HepG2 (cell line): ENCODE data around the gene FSTL1. TPM values are rescaled to one million over a fixed set of nuclear protein-coding genes. Genes with fewer than 3 reads are reported as not detected.

Experiments
- ATAC-seq: fragments of 200-7000 bp; cut with Tn5 transposase; 3 replicates; pipeline ENCODE4 v1.9.1; 2020; ENCODE audit warnings: mild to moderate bottlenecking, moderate library complexity
- BruUV-seq: library from RNA; stranded (reverse); fragments of 400-500 nt; replicated peaks from 2 replicates; lab custom pipeline; 2021; lab: Mats Ljungman, UMichigan
- CTCF ChIA-PET: fragments of 300-600 bp; formaldehyde crosslinking; extraction: SDS; loops from one replicate; lab custom pipeline; 2021; ENCODE audit warnings: low total read pairs, inconsistent platforms, low intra/inter-chr PET ratio; lab: Yijun Ruan, JAX
- POLR2A ChIA-PET: fragments of 350-600 bp; sonication (Branson Sonifier 250); formaldehyde crosslinking; loops from one replicate; lab custom pipeline; 2020; ENCODE audit warnings: antibody characterized with exemption, inconsistent platforms; lab: Yijun Ruan, JAX
- DNase-seq: peaks from one replicate; pipeline ENCODE4 v3.0.0-alpha.2; 2015; ENCODE audit warnings: low spot score
- FAIRE-seq: peaks from 3 replicates; lab custom pipeline; 2011; peaks lifted over from hg19 to GRCh38; lab: Jason Lieb, UNC
- H2AFZ ChIP-seq: one replicate; pipeline ENCODE4 v1.6.1; 2011; ENCODE audit warnings: low read length, inconsistent platforms
- H3K27ac ChIP-seq: fragments of 300-600 bp; 3 replicates; pipeline ENCODE4 v1.8.0; 2011; ENCODE audit warnings: mixed run types, mild to moderate bottlenecking, mixed read lengths, low read length, inconsistent platforms; ENCODE audit not compliant: insufficient read depth; ENCODE audit errors: extremely low read length
- H3K27me3 ChIP-seq, 2 experiments: fragments of 200-600 bp in 1 of 2; 2 replicates in 1 of 2; 3 replicates in 1 of 2; pipeline versions ENCODE4 v1.6.0 to v1.8.0; 2011; ENCODE audit warnings: low read length in 2 of 2, mild to moderate bottlenecking in 2 of 2, moderate library complexity in 2 of 2, inconsistent platforms in 1 of 2; ENCODE audit not compliant: insufficient read depth in 2 of 2, control insufficient read depth in 1 of 2
- H3K36me3 ChIP-seq, 2 experiments: fragments of 200-600 bp in 1 of 2; replicated peaks in 1 of 2; 2 replicates in 1 of 2; 3 replicates in 1 of 2; pipeline versions ENCODE4 v1.5.1 to v1.8.0; 2011; ENCODE audit warnings: low read length in 2 of 2, inconsistent platforms in 1 of 2; ENCODE audit not compliant: insufficient read depth in 2 of 2, control insufficient read depth in 1 of 2
- H3K4me1 ChIP-seq: 2 replicates; pipeline ENCODE4 v1.5.1; 2012; ENCODE audit warnings: low read length, inconsistent platforms; ENCODE audit not compliant: insufficient read depth
- H3K4me2 ChIP-seq: 2 replicates; pipeline ENCODE4 v1.6.0; 2011; ENCODE audit warnings: low read depth, low read length, inconsistent platforms
- H3K4me3 ChIP-seq, 3 experiments: fragments of 200-600 bp in 1 of 3; sonication (generic), shearing (Covaris generic) in 1 of 3; replicated peaks in 1 of 3; 2 replicates each; pipeline ENCODE4 v1.5.1; 2011 to 2016; ENCODE audit warnings: low read length in 3 of 3, inconsistent platforms in 2 of 3, low read depth in 2 of 3, mild to moderate bottlenecking in 2 of 3, control low read depth in 1 of 3, mixed read lengths in 1 of 3; ENCODE audit not compliant: insufficient read depth in 1 of 3
- H3K79me2 ChIP-seq: one replicate; pipeline ENCODE4 v1.6.1; 2011; ENCODE audit warnings: low read length, inconsistent platforms; ENCODE audit not compliant: insufficient read depth
- H3K9ac ChIP-seq: 2 replicates; pipeline ENCODE4 v1.6.0; 2011; ENCODE audit warnings: mild to moderate bottlenecking, low read depth, low read length, inconsistent platforms; ENCODE audit not compliant: insufficient read depth
- H3K9me3 ChIP-seq: 2 replicates; pipeline ENCODE4 v1.5.1; 2012; ENCODE audit warnings: mild to moderate bottlenecking, low read length
- H4K20me1 ChIP-seq: 2 replicates; pipeline ENCODE4 v1.6.0; 2011; ENCODE audit warnings: inconsistent platforms, mild to moderate bottlenecking, low read length, moderate library complexity; ENCODE audit not compliant: insufficient read depth
- EEA1 ChIP-seq: sonication (generic); formaldehyde crosslinking; IDR thresholded peaks from 2 replicates; pipeline ENCODE4 v1.5.1; 2020; ENCODE audit warnings: mild to moderate bottlenecking, missing genetic modification reagents, borderline replicate concordance
- ETV5 ChIP-seq: IDR thresholded peaks from 2 replicates; pipeline ENCODE4 v1.6.1; 2018; ENCODE audit warnings: missing biosample characterization, missing genetic modification reagents, inconsistent platforms, borderline replicate concordance
- FOXP1 ChIP-seq, 2 experiments: fragments of 450-650 bp in 1 of 2; IDR thresholded peaks; 2 replicates each; pipeline ENCODE4 v1.6.1; 2017 to 2018; ENCODE audit warnings: antibody characterized with exemption in 1 of 2
- IRX3 ChIP-seq: sonication (generic); formaldehyde crosslinking; IDR thresholded peaks from 2 replicates; pipeline ENCODE4 v1.8.1; 2023; ENCODE audit warnings: mild to moderate bottlenecking, low read depth, missing genetic modification reagents, borderline replicate concordance
- KLF15 ChIP-seq: sonication (generic); formaldehyde crosslinking; IDR thresholded peaks from 2 replicates; pipeline ENCODE4 v1.8.1; 2023; ENCODE audit warnings: borderline replicate concordance, mild to moderate bottlenecking, inconsistent platforms, missing genetic modification reagents, mixed read lengths
- MAZ ChIP-seq, 2 experiments: sonication (generic) in 1 of 2; formaldehyde crosslinking in 1 of 2; IDR thresholded peaks; 2 replicates each; pipeline versions ENCODE4 v1.5.0 to v1.6.1; 2012 to 2020; ENCODE audit warnings: low read depth in 2 of 2, mild to moderate bottlenecking in 2 of 2, borderline replicate concordance in 1 of 2, improper control_type of control experiment in 1 of 2, low read length in 1 of 2, missing genetic modification reagents in 1 of 2, moderate library complexity in 1 of 2
- THRA ChIP-seq: sonication (generic); formaldehyde crosslinking; IDR thresholded peaks from 2 replicates; pipeline ENCODE4 v1.4.0; 2020; ENCODE audit warnings: missing genetic modification reagents, borderline replicate concordance
- U2AF2 ChIP-seq: fragments of 200-400 bp; formaldehyde crosslinking; IDR thresholded peaks from 2 replicates; pipeline ENCODE4 v1.6.1; 2017; ENCODE audit warnings: low read depth, mild to moderate bottlenecking, low read length
- ZKSCAN8 ChIP-seq: IDR thresholded peaks from 2 replicates; pipeline ENCODE4 v1.6.1; 2016; ENCODE audit warnings: borderline replicate concordance, missing genetic modification reagents, missing compliant biosample characterization
- ZNF224 ChIP-seq: sonication (generic); formaldehyde crosslinking; IDR thresholded peaks from 2 replicates; pipeline ENCODE4 v1.5.0; 2020; ENCODE audit warnings: mild to moderate bottlenecking, missing genetic modification reagents
- ZNF329 ChIP-seq: sonication (generic); formaldehyde crosslinking; IDR thresholded peaks from 2 replicates; pipeline ENCODE4 v1.9.0; 2021; ENCODE audit warnings: low read depth, mild to moderate bottlenecking, missing genetic modification reagents
- ZNF777 ChIP-seq: sonication (generic); formaldehyde crosslinking; IDR thresholded peaks from 2 replicates; pipeline ENCODE4 v1.4.0; 2020; ENCODE audit warnings: missing genetic modification reagents
- ZNF850 ChIP-seq: sonication (generic); formaldehyde crosslinking; conservative IDR thresholded peaks from 2 replicates; pipeline ENCODE4 v1.9.0; 2021; ENCODE audit warnings: mild to moderate bottlenecking, missing genetic modification reagents
- WGBS: methylation state at CpG from one replicate; pipeline ENCODE4 v1.1.6; 2017; ENCODE audit warnings: low lambda C conversion rate; 5-methylcytosine and 5-hydroxymethylcytosine counted together
- in situ Hi-C: cut with HindIII; loops from 2 replicates; pipeline ENCODE4 v1.10.0; 2017; ENCODE audit warnings: low pct_unique_long_range_greater_than_20kb; ENCODE audit not compliant: extremely low pct_ligation_motif_present
- intact Hi-C: fragments of 100-400 bp; cut with micrococcal nuclease; formaldehyde crosslinking; loops from one replicate; pipeline ENCODE4 v1.10.0; 2022; ENCODE audit not compliant: unreplicated experiment
- polyA plus RNA-seq, 8 experiments: library from polyadenylated mRNA; depleted of rRNA in 3 of 8; stranded (reverse) in 7 of 8; unstranded in 1 of 8; fragments of >200 nt; fragmentation: Illumina TruSeq in 4 of 8; extraction: Trizol in 4 of 8; gene quantifications; 2 replicates each; pipeline versions ENCODE4 v1.2.1 to v1.2.3, GENCODE V29; 2011 to 2016; ENCODE audit warnings: low read depth in 4 of 8, missing spikeins in 1 of 8, mixed read lengths in 1 of 8; ENCODE audit not compliant: insufficient read depth in 1 of 8
- total RNA-seq, 5 experiments: library from RNA; depleted of rRNA; stranded (reverse); fragments of >200 nt; fragmentation: Illumina TruSeq; extraction: Trizol; gene quantifications; 2 replicates each; pipeline ENCODE4 v1.2.3, GENCODE V29; 2016; ENCODE audit warnings: low read depth in 1 of 5
- TF ChIP-seq, protein P1 (sequence below): sonication (generic); formaldehyde crosslinking; IDR thresholded peaks from 2 replicates; pipeline ENCODE4 v1.4.0; 2020; ENCODE audit warnings: mild to moderate bottlenecking, low read depth, missing genetic modification reagents

FSTL1 gene
- total and polyA plus RNA-seq, 2 of the 13 experiments (the other 11 are each of a cell fraction or from before 2014, with no cell fraction given): 0.07 to 0.29 TPM

DNA sequence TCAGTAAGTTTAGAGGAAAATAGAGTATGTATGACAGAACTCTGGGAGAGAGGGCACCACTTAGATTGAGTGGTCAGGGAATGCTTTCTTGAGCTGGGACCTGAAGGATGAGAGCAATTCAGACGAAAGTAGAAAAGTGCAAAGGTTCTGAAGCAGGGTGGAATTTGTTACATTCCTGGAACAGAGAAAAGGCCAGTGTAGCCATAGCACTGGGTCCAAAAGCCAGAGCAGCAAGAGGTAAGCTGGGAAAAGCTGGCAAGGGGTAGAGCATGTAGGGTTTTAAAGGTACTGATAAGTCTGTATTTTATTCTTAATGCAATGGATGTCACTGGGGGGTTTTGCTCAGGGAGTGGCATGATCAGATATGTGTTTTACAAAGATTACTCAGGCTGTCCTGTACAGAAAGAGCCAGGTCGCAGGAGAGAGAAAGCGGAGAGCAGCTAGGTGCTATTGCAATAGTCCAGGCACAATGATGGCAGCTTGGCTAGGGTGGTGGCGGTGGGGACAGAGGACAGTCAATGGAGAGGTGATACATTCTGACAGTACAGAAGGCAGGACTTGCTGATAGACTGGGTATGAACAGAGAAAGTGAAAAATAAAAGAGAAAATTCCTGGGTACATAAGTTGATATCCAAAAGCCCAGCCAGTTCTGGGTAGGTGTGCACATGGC, 17.0 kb downstream of the FSTL1 start:
- Histone ChIP-seq H2AFZ (no peak overlapping the region), H3K9ac (no peak overlapping the region), H3K27me3 (peaks cover 0 to 12% of the 10 kb centered on the region in 2 experiments; a peak in 3 of 5 replicates), H3K79me2 (no peaks in the 10 kb centered on the region), H4K20me1 (no peaks in the 10 kb centered on the region), H3K27ac (no peak overlapping the region), H3K36me3 (no peaks in the 10 kb centered on the region), H3K4me2 (no peak overlapping the region), H3K4me3 (no peak overlapping the region), H3K4me1 (no peaks in the 10 kb centered on the region), H3K9me3 (no peaks in the 10 kb centered on the region)
- no TSS peak for BruUV-seq
- FAIRE-seq: no peak
- ChIA-PET POLR2A (no interaction called here), CTCF (no interaction called here)
- TF ChIP-seq ZNF850 (CRISPR knock-in tag): no peak
- intact Hi-C loops: no loop called here
- no peak for ATAC-seq
- WGBS: 45% methylated on average over 4 of the region's 4 CpGs
- in situ Hi-C loops: no loop called here
- no peak for DNase-seq

DNA sequence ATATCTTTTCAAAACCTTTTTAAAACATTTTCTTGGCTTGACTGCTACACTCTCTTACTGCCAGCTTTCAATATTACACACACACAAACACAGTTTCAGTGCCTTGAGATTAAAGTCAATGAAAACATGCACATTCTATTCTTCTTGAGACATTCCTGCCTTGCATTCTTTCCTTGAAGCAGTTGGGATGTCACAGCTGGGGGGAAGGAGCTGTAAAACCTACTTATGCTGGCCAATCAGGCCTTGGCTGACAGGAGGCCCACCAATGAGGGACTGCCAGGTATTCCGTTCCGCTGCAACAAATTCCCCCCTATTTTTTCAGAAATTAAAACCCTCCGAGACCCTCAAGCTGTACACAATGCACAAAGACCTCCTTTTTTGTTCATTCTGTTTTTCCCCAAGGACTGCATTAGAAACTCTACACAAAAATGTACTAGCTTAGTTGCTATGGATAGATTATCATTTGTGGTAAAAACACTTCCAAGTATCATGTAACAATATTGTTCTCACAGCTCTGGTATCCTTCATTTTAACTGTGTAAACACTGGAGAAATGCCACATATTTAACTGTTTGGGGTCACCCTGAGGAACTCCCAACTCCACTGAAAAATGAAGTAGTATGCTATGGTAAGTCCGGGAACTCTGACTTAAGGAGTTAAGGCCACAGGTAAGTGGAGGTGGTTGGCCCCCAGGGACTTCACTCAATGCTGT, 18.5 kb downstream of the FSTL1 start:
- Histone ChIP-seq H4K20me1 (no peaks in the 10 kb centered on the region), H3K79me2 (no peaks in the 10 kb centered on the region), H3K4me1 (no peaks in the 10 kb centered on the region), H3K36me3 (no peaks in the 10 kb centered on the region), H3K27me3 (peaks cover 0 to 7% of the 10 kb centered on the region in 2 experiments; a peak in 3 of 5 replicates), H3K27ac (no peak overlapping the region), H3K4me2 (no peak overlapping the region), H3K9ac (no peak overlapping the region), H3K4me3 (no peak overlapping the region), H3K9me3 (no peaks in the 10 kb centered on the region), H2AFZ (no peak overlapping the region)
- no TSS peak for BruUV-seq
- POLR2A ChIA-PET: no interaction called here
- in situ Hi-C loops: no loop called here
- no peak for ATAC-seq
- 64% methylated on average over 4 of the region's 4 CpGs for WGBS
- CTCF ChIA-PET: no interaction called here
- no peak for FAIRE-seq
- intact Hi-C loops: no loop called here
- DNase-seq: no peak
- TF ChIP-seq ZNF224 (no peak), ZNF329 (CRISPR knock-in tag) (no peak), U2AF2 (no peak), ZKSCAN8 (CRISPR knock-in tag) (no peak), IRX3 (CRISPR knock-in tag) (no peak), EEA1 (CRISPR knock-in tag) (no peak), ETV5 (CRISPR knock-in tag) (no peak), THRA (no peak), MAZ (IDR thresholded peaks at IDR 0.05; ENCODE audit: borderline replicate concordance, low read depth, low read length) (no peak), MAZ (CRISPR knock-in tag; IDR thresholded peaks at IDR 0.05; ENCODE audit: low read depth) (no peak), FOXP1 (IDR thresholded peaks at IDR 0.05) (no peak), FOXP1 (CRISPR knock-in tag; IDR thresholded peaks at IDR 0.05) (no peak), KLF15 (CRISPR knock-in tag) (no peak), ZNF777 (CRISPR knock-in tag) (no peak)
- TF ChIP-seq, protein P1, sequence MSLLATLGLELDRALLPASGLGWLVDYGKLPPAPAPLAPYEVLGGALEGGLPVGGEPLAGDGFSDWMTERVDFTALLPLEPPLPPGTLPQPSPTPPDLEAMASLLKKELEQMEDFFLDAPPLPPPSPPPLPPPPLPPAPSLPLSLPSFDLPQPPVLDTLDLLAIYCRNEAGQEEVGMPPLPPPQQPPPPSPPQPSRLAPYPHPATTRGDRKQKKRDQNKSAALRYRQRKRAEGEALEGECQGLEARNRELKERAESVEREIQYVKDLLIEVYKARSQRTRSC: no peak
